IMR-90 (cell line): ENCODE results near the gene SUGCT. TPM values are rescaled to one million over a fixed set of nuclear protein-coding genes. Genes with fewer than 3 reads are reported as not detected.

ENCODE experiments used
- ATAC-seq: fragments of 200-7000 bp; cut with Tn5 transposase; 2 replicates; pipeline ENCODE4 v1.9.1; 2020; ENCODE audit warnings: low read depth, mild to moderate bottlenecking, moderate library complexity
- BruUV-seq: library from RNA; stranded (reverse); fragments of 400-500 nt; replicated peaks from 2 replicates; lab custom pipeline; 2021; lab: Mats Ljungman, UMichigan
- CTCF ChIA-PET: fragments of 300-600 bp; formaldehyde crosslinking; extraction: SDS; loops from one replicate; lab custom pipeline; 2021; ENCODE audit warnings: antibody characterized with exemption; lab: Yijun Ruan, JAX
- POLR2A ChIA-PET: fragments of 300-600 bp; sonication (Branson Sonifier 250); formaldehyde crosslinking; loops from one replicate; lab custom pipeline; 2022; ENCODE audit warnings: antibody characterized with exemption; ENCODE audit not compliant: unreplicated experiment; lab: Charles Lee
- DNase-seq: peaks from one replicate; pipeline ENCODE4 v3.0.0; 2013
- H2AFZ ChIP-seq: replicated peaks from 2 replicates; pipeline ENCODE3; 2013; ENCODE audit warnings: low read length, mild to moderate bottlenecking; ENCODE audit not compliant: poor library complexity
- H2AK5ac ChIP-seq: 2 replicates; pipeline ENCODE4 v1.6.1; 2013; ENCODE audit warnings: low read depth, low read length, inconsistent platforms
- H2AK9ac ChIP-seq: replicated peaks from 2 replicates; pipeline ENCODE3; 2013; ENCODE audit warnings: mild to moderate bottlenecking, low read depth, low read length, moderate library complexity; ENCODE audit not compliant: poor library complexity
- H2BK120ac ChIP-seq: 2 replicates; pipeline ENCODE4 v1.6.1; 2013; ENCODE audit warnings: low read depth, low read length, inconsistent platforms
- H2BK15ac ChIP-seq: 3 replicates; pipeline ENCODE4 v1.6.1; 2013; ENCODE audit warnings: low read depth, low read length, inconsistent platforms
- H2BK20ac ChIP-seq: 2 replicates; pipeline ENCODE4 v1.6.1; 2013; ENCODE audit warnings: low read depth, mild to moderate bottlenecking, inconsistent platforms, low read length, moderate library complexity
- H2BK5ac ChIP-seq: 2 replicates; pipeline ENCODE4 v1.6.1; 2013; ENCODE audit warnings: mild to moderate bottlenecking, low read depth, low read length, inconsistent platforms; ENCODE audit not compliant: poor library complexity, severe bottlenecking
- H3K14ac ChIP-seq: replicated peaks from 2 replicates; pipeline ENCODE4 v1.6.1; 2013; ENCODE audit warnings: low read depth, low read length, inconsistent platforms
- H3K18ac ChIP-seq: 2 replicates; pipeline ENCODE4 v1.6.1; 2013; ENCODE audit warnings: low read depth, low read length, control low read depth
- H3K23ac ChIP-seq: 2 replicates; pipeline ENCODE4 v1.6.1; 2013; ENCODE audit warnings: low read depth, low read length, inconsistent platforms
- H3K27ac ChIP-seq: 2 replicates; pipeline ENCODE4 v1.5.1; 2013; ENCODE audit warnings: mild to moderate bottlenecking, control low read depth, low read length; ENCODE audit not compliant: insufficient read depth
- H3K27me3 ChIP-seq: 2 replicates; pipeline ENCODE4 v1.6.1; 2013; ENCODE audit warnings: low read length; ENCODE audit not compliant: control insufficient read depth, insufficient read depth
- H3K36me3 ChIP-seq: 2 replicates; pipeline ENCODE4 v1.6.1; 2013; ENCODE audit warnings: low read length, mixed read lengths; ENCODE audit not compliant: control insufficient read depth, insufficient read depth
- H3K4ac ChIP-seq: 2 replicates; pipeline ENCODE4 v1.6.1; 2013; ENCODE audit warnings: low read depth, low read length, inconsistent platforms
- H3K4me1 ChIP-seq: 2 replicates; pipeline ENCODE4 v1.6.1; 2013; ENCODE audit warnings: low read length, mixed read lengths; ENCODE audit not compliant: control insufficient read depth, insufficient read depth
- H3K4me2 ChIP-seq: 2 replicates; pipeline ENCODE4 v1.6.1; 2013; ENCODE audit warnings: low read depth, mild to moderate bottlenecking, control low read depth, low read length, moderate library complexity
- H3K4me3 ChIP-seq: 2 replicates; pipeline ENCODE4 v1.5.1; 2013; ENCODE audit warnings: low read depth, mild to moderate bottlenecking, control low read depth, low read length, moderate library complexity; ENCODE audit not compliant: insufficient read depth
- H3K56ac ChIP-seq: 2 replicates; pipeline ENCODE4 v1.6.1; 2013; ENCODE audit warnings: low read length, inconsistent platforms; ENCODE audit not compliant: insufficient read depth; ENCODE audit errors: extremely low read depth
- H3K79me1 ChIP-seq, 2 experiments: 2 replicates each; pipeline ENCODE4 v1.6.1; 2013; ENCODE audit warnings: low read length in 2 of 2, inconsistent platforms in 1 of 2, low read depth in 1 of 2
- H3K9ac ChIP-seq: 2 replicates; pipeline ENCODE4 v1.6.1; 2013; ENCODE audit warnings: low read depth, low read length, control low read depth
- H3K9me1 ChIP-seq: 2 replicates; pipeline ENCODE4 v1.6.1; 2013; ENCODE audit warnings: low read length, inconsistent platforms; ENCODE audit not compliant: insufficient read depth
- H3K9me3 ChIP-seq: 2 replicates; pipeline ENCODE4 v1.6.1; 2013; ENCODE audit warnings: low read length; ENCODE audit not compliant: control insufficient read depth, insufficient read depth
- H4K20me1 ChIP-seq: 2 replicates; pipeline ENCODE4 v1.6.1; 2013; ENCODE audit warnings: low read length, inconsistent platforms; ENCODE audit not compliant: insufficient read depth
- H4K5ac ChIP-seq: 2 replicates; pipeline ENCODE4 v1.6.1; 2013; ENCODE audit warnings: mild to moderate bottlenecking, low read depth, low read length, control low read depth
- H4K8ac ChIP-seq, 2 experiments: 2 replicates each; pipeline ENCODE4 v1.6.1; 2013; ENCODE audit warnings: low read depth in 2 of 2, low read length in 2 of 2, control low read depth in 1 of 2, inconsistent platforms in 1 of 2
- H4K91ac ChIP-seq: 2 replicates; pipeline ENCODE4 v1.6.1; 2013; ENCODE audit warnings: low read depth, low read length, inconsistent platforms; ENCODE audit not compliant: insufficient read depth
- BHLHE40 ChIP-seq: fragments of 150-350 bp; IDR thresholded peaks from 2 replicates; pipeline ENCODE4 v1.6.1; 2016; ENCODE audit warnings: mild to moderate bottlenecking, low read depth, low read length
- CEBPB ChIP-seq: IDR thresholded peaks from 2 replicates; pipeline ENCODE4 v1.6.1; 2012; ENCODE audit warnings: low read depth, low read length, improper control_type of control experiment
- CTCF ChIP-seq: conservative IDR thresholded peaks from 2 replicates; pipeline ENCODE4 v1.5.1; 2012; ENCODE audit warnings: mild to moderate bottlenecking, low read depth, low read length, improper control_type of control experiment
- MAFK ChIP-seq: IDR thresholded peaks from 2 replicates; pipeline ENCODE4 v1.6.1; 2012; ENCODE audit warnings: low read depth, low read length, improper control_type of control experiment
- NFE2L2 ChIP-seq: fragments of 150-350 bp; IDR thresholded peaks from 2 replicates; pipeline ENCODE4 v1.6.1; 2016; ENCODE audit warnings: low read depth, mild to moderate bottlenecking, low read length
- POLR2A ChIP-seq: IDR thresholded peaks from 2 replicates; pipeline ENCODE4 v1.6.1; 2012; ENCODE audit warnings: mild to moderate bottlenecking, low read depth, low read length
- RCOR1 ChIP-seq: IDR thresholded peaks from 2 replicates; pipeline ENCODE4 v1.6.1; 2012; ENCODE audit warnings: mild to moderate bottlenecking, low read length, improper control_type of control experiment; ENCODE audit not compliant: insufficient replicate concordance
- RFX5 ChIP-seq: IDR thresholded peaks from 2 replicates; pipeline ENCODE4 v1.8.0; 2012; ENCODE audit warnings: low read depth, mild to moderate bottlenecking, low read length, moderate library complexity
- SMC3 ChIP-seq: fragments of 150-350 bp; IDR thresholded peaks from 2 replicates; pipeline ENCODE4 v1.6.1; 2016; ENCODE audit warnings: low read depth, mild to moderate bottlenecking, antibody characterized with exemption, low read length, moderate library complexity
- USF2 ChIP-seq: fragments of 150-350 bp; IDR thresholded peaks from 2 replicates; pipeline ENCODE4 v1.6.1; 2017; ENCODE audit warnings: mild to moderate bottlenecking, antibody characterized with exemption, low read length, low read depth
- WGBS, 2 experiments: methylation state at CpG; one replicate each; pipeline versions ENCODE4 v1.1.5 to v1.1.7; 2013; ENCODE audit warnings: missing lambda C conversion rate in 2 of 2; ENCODE audit not compliant: insufficient read length in 1 of 2; ENCODE audit errors: extremely low coverage in 2 of 2; 5-methylcytosine and 5-hydroxymethylcytosine counted together
- dilution Hi-C: fragments of 300-500 bp; cut with HindIII; formaldehyde crosslinking; loops from one replicate; pipeline ENCODE4 v1.14.3; 2018; ENCODE audit warnings: low sequenced_read_pairs; ENCODE audit not compliant: unreplicated experiment
- in situ Hi-C: fragments of 300-500 bp; cut with MboI; formaldehyde crosslinking; loops from 3 replicates; pipeline ENCODE4 v1.14.3; 2019; ENCODE audit warnings: low sequenced_read_pairs, inconsistent platforms, mixed read lengths
- intact Hi-C: fragments of 100-400 bp; cut with micrococcal nuclease; formaldehyde crosslinking; loops from 2 replicates; pipeline ENCODE4 v1.10.0; 2022
- polyA plus RNA-seq, 3 experiments: library from polyadenylated mRNA; depleted of rRNA; stranded (reverse); fragments of >200 nt; gene quantifications; 2 replicates each; pipeline ENCODE4 v1.2.3, GENCODE V29; 2012; ENCODE audit warnings: low replicate concordance in 1 of 3
- total RNA-seq: library from RNA; depleted of rRNA; stranded (reverse); fragments of >200 nt; gene quantifications from 2 replicates; pipeline ENCODE4 v1.2.3, GENCODE V29; 2012

SUGCT gene
- total and polyA plus RNA-seq, 2 of the 4 experiments (the other 2 are of a cell fraction): 5.9 to 8.3 TPM

GRCh38 chr7:40654171-40654570 lies 519.4 kb downstream of the SUGCT start:
- Histone ChIP-seq H2BK120ac (no peak overlapping the region), H3K23ac (no peak overlapping the region), H2AK5ac (no peak overlapping the region), H2AK9ac (no peak overlapping the region), H4K5ac (no peak overlapping the region), H3K4me3 (no peak overlapping the region), H3K79me1 (no peaks in the 10 kb centered on the region), H3K9me3 (no peaks in the 10 kb centered on the region), H2BK15ac (no peak overlapping the region), H3K9ac (no peak overlapping the region), H3K18ac (no peak overlapping the region), H3K36me3 (no peaks in the 10 kb centered on the region), H2BK5ac (no peak overlapping the region), H3K4me1 (no peaks in the 10 kb centered on the region; the same call in 1 of the 2 replicates), H4K91ac (no peak overlapping the region), H3K9me1 (no peaks in the 10 kb centered on the region), H2BK20ac (no peak overlapping the region), H3K27me3 (no peaks in the 10 kb centered on the region), H3K4me2 (no peak overlapping the region), H4K8ac (no peak overlapping the region), H2AFZ (no peak overlapping the region), H3K4ac (no peak overlapping the region), H4K20me1 (no peaks in the 10 kb centered on the region), H3K56ac (no peak overlapping the region), H3K27ac (no peak overlapping the region), H3K14ac (no peak overlapping the region)
- dilution Hi-C loops (no loop called here), in situ Hi-C loops (no loop called here), intact Hi-C loops (no loop called here)
- no CpG with 5 or more reads among the region's 4 CpGs for WGBS, 2 experiments
- ChIA-PET CTCF (interaction anchor here (0.6 kb wide), 1 partner anchor 377 kb away, joined by 3 read pairs; no protein-coding TSS in a partner anchor), POLR2A (no interaction called here)
- TF ChIP-seq CEBPB (no peak), MAFK (no peak), RFX5 (no peak), BHLHE40 (no peak), RCOR1 (no peak), CTCF (no peak), SMC3 (no peak), POLR2A (no peak), NFE2L2 (no peak), USF2 (no peak)
- no TSS peak for BruUV-seq
- DNase-seq: no peak
- no peak for ATAC-seq
